ENCODE results near the gene LHFPL3. TPM values are rescaled to one million over a fixed set of nuclear protein-coding genes. Genes with fewer than 3 reads are reported as not detected.

LHFPL3 gene
- total and polyA plus RNA-seq, 9 donors: 0.04 to 0.53 (median 0.27) TPM; not detected in 4

GRCh38 chr7:104883718-104884452 lies 555.5 kb downstream of the LHFPL3 start:
- WGBS, 3 donors: 26 to 36% (median 29%) methylated on average over 17 of the region's 17 CpGs
- DNase-seq: peak; percentile 74 to 89 (median 85)
- no peaks in the 10 kb centered on the region for H3K9me3 ChIP-seq
- H3K27me3 ChIP-seq: no peaks in the 10 kb centered on the region
- H3K4me1 ChIP-seq (ENCODE audit: insufficient read depth): peaks cover 2% of the 10 kb centered on the region
- no peak overlapping the region for H3K4me3 ChIP-seq
- peak; percentile 54 to 82 (median 71) for TF ChIP-seq CTCF (IDR thresholded peaks at IDR 0.05)
- no peak for TF ChIP-seq POLR2A (IDR thresholded peaks at IDR 0.05)
- no peak for TF ChIP-seq EP300 (IDR thresholded peaks at IDR 0.05)
- intact Hi-C loops (cut with DNase I): no loop called here
- H3K27ac ChIP-seq: no peak overlapping the region
- H3K36me3 ChIP-seq: no peaks in the 10 kb centered on the region

- H3K36me3 ChIP-seq: no peaks in the 10 kb centered on the region
- intact Hi-C loops (cut with DNase I): no loop called here
- H3K9me3 ChIP-seq: no peaks in the 10 kb centered on the region
- no peaks in the 10 kb centered on the region for H3K27me3 ChIP-seq
- no peak overlapping the region for H3K4me3 ChIP-seq
- H3K4me1 ChIP-seq (ENCODE audit: insufficient read depth): peaks cover 2% of the 10 kb centered on the region
- 52 to 59% (median 57%) methylated on average over 4 of the region's 4 CpGs for WGBS, 3 donors
- DNase-seq: no peak
- no peak for TF ChIP-seq CTCF (IDR thresholded peaks at IDR 0.05)
- no peak for TF ChIP-seq POLR2A (IDR thresholded peaks at IDR 0.05)
- TF ChIP-seq EP300 (IDR thresholded peaks at IDR 0.05): no peak
- H3K27ac ChIP-seq: no peak overlapping the region
Measured at GRCh38 chr7:104886651-104887050, 558.2 kb downstream of the LHFPL3 start.

GRCh38 chr7:104890216-104890615 lies 561.8 kb downstream of the LHFPL3 start:
- intact Hi-C loops (cut with DNase I): no loop called here
- H3K4me3 ChIP-seq: no peak overlapping the region
- H3K4me1 ChIP-seq (ENCODE audit: insufficient read depth): no peaks in the 10 kb centered on the region
- H3K9me3 ChIP-seq: no peaks in the 10 kb centered on the region
- H3K27ac ChIP-seq: no peak overlapping the region
- no peaks in the 10 kb centered on the region for H3K36me3 ChIP-seq
- WGBS, 3 donors: 51 to 65% (median 57%) methylated on average over 5 of the region's 5 CpGs
- TF ChIP-seq POLR2A (IDR thresholded peaks at IDR 0.05): no peak
- TF ChIP-seq CTCF (IDR thresholded peaks at IDR 0.05): no peak
- no peak for TF ChIP-seq EP300 (IDR thresholded peaks at IDR 0.05)
- DNase-seq: no peak
- H3K27me3 ChIP-seq: no peaks in the 10 kb centered on the region

GRCh38 chr7:104891949-104892348 lies 563.5 kb downstream of the LHFPL3 start:
- H3K36me3 ChIP-seq: no peaks in the 10 kb centered on the region
- DNase-seq: no peak

More at GRCh38 chr7:104891949-104892348, 563.5 kb downstream of the LHFPL3 start:
- Histone ChIP-seq H3K27me3 (no peaks in the 10 kb centered on the region), H3K4me1 (ENCODE audit: insufficient read depth) (no peaks in the 10 kb centered on the region), H3K4me3 (no peak overlapping the region), H3K9me3 (no peaks in the 10 kb centered on the region), H3K27ac (no peak overlapping the region)
- intact Hi-C loops (cut with DNase I): no loop called here
- no peak for TF ChIP-seq CTCF (IDR thresholded peaks at IDR 0.05)
- no peak for TF ChIP-seq POLR2A (IDR thresholded peaks at IDR 0.05)
- TF ChIP-seq EP300 (IDR thresholded peaks at IDR 0.05): no peak
